ENCODE data around the gene RAD23A. TPM values are rescaled to one million over a fixed set of nuclear protein-coding genes. Genes with fewer than 3 reads are reported as not detected.

The RAD23A gene
- total and polyA plus RNA-seq, 3 experiments from 2014 or later: 115 to 230 (median 227) TPM

GRCh38 chr19:12939975-12940423 lies 5.7 kb upstream of the RAD23A start:
- H3K36me3 ChIP-seq (ENCODE audit: insufficient read depth, low read length): peaks cover 56% of the 10 kb centered on the region
- ChIA-PET POLR2A (interaction anchor here (0.6 to 1.2 kb wide), 3 partner anchors 48 to 453 kb away, joined by 3 to 6 read pairs (median 4); partner anchors contain the start of gene GCDH), CTCF (interaction anchor here (0.6 to 1.3 kb wide), 2 partner anchors 25 to 55 kb away, joined by 4 to 5 read pairs; no protein-coding TSS in a partner anchor)
- H3K27ac ChIP-seq (ENCODE audit: low read depth, low read length): peak overlapping the region; percentile 93
- H3K9me3 ChIP-seq (ENCODE audit: low read length): no peaks in the 10 kb centered on the region
- H3K27me3 ChIP-seq (ENCODE audit: insufficient read depth, low read length, poor library complexity, severe bottlenecking): no peaks in the 10 kb centered on the region
- no peak for DNase-seq
- Mint-ChIP-seq H3K4me1 (peaks cover 39 to 66% (median 42%) of the 10 kb centered on the region in 3 donors), H3K9me3 (no peaks in the 10 kb centered on the region), H3K27ac (peak overlapping the region in 7 of 8 donors; percentile 91 to 98 (median 97)), H3K4me3 (peak overlapping the region; percentile 94 to 99 (median 99)), H3K27me3 (peaks cover 0 to 4% of the 10 kb centered on the region in 2 donors), H3K36me3 (peaks cover 14 to 65% (median 19%) of the 10 kb centered on the region in 3 donors)
- H3K4me3 ChIP-seq (ENCODE audit: low read length): peak overlapping the region; percentile 81
- H3K4me1 ChIP-seq (ENCODE audit: insufficient read depth, low read length): peaks cover 45% of the 10 kb centered on the region

GRCh38 chr19:12940897-12941296 lies 4.8 kb upstream of the RAD23A start:
- POLR2A ChIA-PET: interaction anchor here (0.7 kb wide), 1 partner anchor 51 kb away, joined by 3 read pairs; no protein-coding TSS in a partner anchor
- no peak overlapping the region for H3K4me3 ChIP-seq (ENCODE audit: low read length)
- CTCF ChIA-PET: no interaction called here
- peaks cover 0 to 7% of the 10 kb centered on the region in 2 donors for H3K27me3 Mint-ChIP-seq
- peak overlapping the region in 6 of 7 donors; percentile 23 to 99 (median 74) for H3K4me3 Mint-ChIP-seq
- H3K9me3 ChIP-seq (ENCODE audit: low read length): no peaks in the 10 kb centered on the region
- DNase-seq: no peak
- H3K27ac ChIP-seq (ENCODE audit: low read depth, low read length): peak overlapping the region; percentile 12
- H3K4me1 ChIP-seq (ENCODE audit: insufficient read depth, low read length): peaks cover 50% of the 10 kb centered on the region
- H3K4me1 Mint-ChIP-seq: peaks cover 43 to 74% (median 50%) of the 10 kb centered on the region in 3 donors
- peak overlapping the region in 7 of 8 donors; percentile 26 to 91 (median 56) for H3K27ac Mint-ChIP-seq
- no peaks in the 10 kb centered on the region for H3K27me3 ChIP-seq (ENCODE audit: insufficient read depth, low read length, poor library complexity, severe bottlenecking)
- peaks cover 14 to 71% (median 19%) of the 10 kb centered on the region in 3 donors for H3K36me3 Mint-ChIP-seq
- peaks cover 0 to 2% (median 0%) of the 10 kb centered on the region in 5 donors for H3K9me3 Mint-ChIP-seq
- H3K36me3 ChIP-seq (ENCODE audit: insufficient read depth, low read length): peaks cover 60% of the 10 kb centered on the region

GRCh38 chr19:12943437-12944044 lies 2.1 kb upstream of the RAD23A start:
- H3K4me1 ChIP-seq (ENCODE audit: insufficient read depth, low read length): peaks cover 46% of the 10 kb centered on the region
- H3K4me3 Mint-ChIP-seq: peak overlapping the region in 6 of 7 donors; percentile 13 to 79 (median 36)
- H3K4me3 ChIP-seq (ENCODE audit: low read length): no peak overlapping the region
- H3K9me3 Mint-ChIP-seq: peaks cover 0 to 2% (median 0%) of the 10 kb centered on the region in 5 donors
- H3K4me1 Mint-ChIP-seq: peaks cover 51 to 75% (median 56%) of the 10 kb centered on the region in 3 donors
- H3K9me3 ChIP-seq (ENCODE audit: low read length): no peaks in the 10 kb centered on the region
- H3K36me3 Mint-ChIP-seq: peaks cover 14 to 86% (median 19%) of the 10 kb centered on the region in 3 donors
- peak overlapping the region in 7 of 8 donors; percentile 60 to 97 (median 83) for H3K27ac Mint-ChIP-seq
- POLR2A ChIA-PET: interaction anchor here (0.7 kb wide), 1 partner anchor 1435 kb away, joined by 10 read pairs; no protein-coding TSS in a partner anchor
- no peak for DNase-seq
- H3K36me3 ChIP-seq (ENCODE audit: insufficient read depth, low read length): peaks cover 72% of the 10 kb centered on the region
- H3K27ac ChIP-seq (ENCODE audit: low read depth, low read length): no peak overlapping the region
- peaks cover 0 to 6% of the 10 kb centered on the region in 2 donors for H3K27me3 Mint-ChIP-seq
- CTCF ChIA-PET: interaction anchor here (0.7 to 1.4 kb wide), 3 partner anchors 22 to 96 kb away, joined by 3 to 4 read pairs (median 4); no protein-coding TSS in a partner anchor
- H3K27me3 ChIP-seq (ENCODE audit: insufficient read depth, low read length, poor library complexity, severe bottlenecking): no peaks in the 10 kb centered on the region

- H3K27ac ChIP-seq (ENCODE audit: low read depth, low read length): no peak overlapping the region
- Mint-ChIP-seq H3K4me1 (peaks cover 46 to 70% (median 52%) of the 10 kb centered on the region in 3 donors), H3K36me3 (peaks cover 14 to 86% (median 19%) of the 10 kb centered on the region in 3 donors), H3K9me3 (peaks cover 0 to 2% (median 0%) of the 10 kb centered on the region in 5 donors), H3K27me3 (peaks cover 0 to 6% of the 10 kb centered on the region in 2 donors), H3K27ac (peak overlapping the region in 6 of 8 donors; percentile 63 to 98 (median 96)), H3K4me3 (peak overlapping the region in 2 of 7 donors; percentile 19 to 90)
- no peak for DNase-seq
- H3K9me3 ChIP-seq (ENCODE audit: low read length): no peaks in the 10 kb centered on the region
- H3K4me3 ChIP-seq (ENCODE audit: low read length): no peak overlapping the region
- ChIA-PET POLR2A (interaction anchor here (0.6 to 0.9 kb wide), 2 partner anchors 54 to 1566 kb away, joined by 5 to 6 read pairs; partner anchors contain the start of gene GCDH), CTCF (interaction anchor here (1.0 to 1.4 kb wide), 2 partner anchors 21 to 59 kb away, joined by 4 read pairs; no protein-coding TSS in a partner anchor)
- H3K4me1 ChIP-seq (ENCODE audit: insufficient read depth, low read length): peaks cover 45% of the 10 kb centered on the region
- peaks cover 78% of the 10 kb centered on the region for H3K36me3 ChIP-seq (ENCODE audit: insufficient read depth, low read length)
- no peaks in the 10 kb centered on the region for H3K27me3 ChIP-seq (ENCODE audit: insufficient read depth, low read length, poor library complexity, severe bottlenecking)
Observed at GRCh38 chr19:12944104-12944674, 1.5 kb upstream of the RAD23A start.

GRCh38 chr19:12946092-12946721 lies 545 bp downstream of the RAD23A start:
- Mint-ChIP-seq H3K27me3 (peaks cover 0 to 6% of the 10 kb centered on the region in 2 donors), H3K9me3 (peaks cover 0 to 2% (median 0%) of the 10 kb centered on the region in 5 donors), H3K4me3 (peak overlapping the region; percentile 83 to 96 (median 88)), H3K27ac (peak overlapping the region; percentile 90 to 97 (median 92)), H3K36me3 (peaks cover 5 to 86% (median 9%) of the 10 kb centered on the region in 3 donors), H3K4me1 (peaks cover 31 to 56% (median 34%) of the 10 kb centered on the region in 3 donors)
- POLR2A ChIA-PET: interaction anchor here (0.6 to 3.8 kb wide), 6 partner anchors 9 to 225 kb away, joined by 3 to 12 read pairs (median 4); partner anchors contain the start of genes DNASE2 and GADD45GIP1
- peak in 3 of 5 donors; percentile 28 to 64 (median 42) for DNase-seq
- peak overlapping the region; percentile 73 for H3K4me3 ChIP-seq (ENCODE audit: low read length)
- H3K36me3 ChIP-seq (ENCODE audit: insufficient read depth, low read length): peaks cover 69% of the 10 kb centered on the region
- CTCF ChIA-PET: interaction anchor here (0.9 to 1.3 kb wide), 2 partner anchors 19 to 56 kb away, joined by 4 to 5 read pairs; partner anchors contain the start of gene GCDH
- peaks cover 25% of the 10 kb centered on the region for H3K4me1 ChIP-seq (ENCODE audit: insufficient read depth, low read length)
- no peaks in the 10 kb centered on the region for H3K9me3 ChIP-seq (ENCODE audit: low read length)
- H3K27ac ChIP-seq (ENCODE audit: low read depth, low read length): peak overlapping the region; percentile 74
- H3K27me3 ChIP-seq (ENCODE audit: insufficient read depth, low read length, poor library complexity, severe bottlenecking): no peaks in the 10 kb centered on the region

- Histone ChIP-seq H3K27me3 (ENCODE audit: insufficient read depth, low read length, poor library complexity, severe bottlenecking) (no peaks in the 10 kb centered on the region), H3K36me3 (ENCODE audit: insufficient read depth, low read length) (peaks cover 65% of the 10 kb centered on the region), H3K9me3 (ENCODE audit: low read length) (no peaks in the 10 kb centered on the region), H3K27ac (ENCODE audit: low read depth, low read length) (peak overlapping the region; percentile 74), H3K4me3 (ENCODE audit: low read length) (peak overlapping the region; percentile 73), H3K4me1 (ENCODE audit: insufficient read depth, low read length) (peaks cover 23% of the 10 kb centered on the region)
- Mint-ChIP-seq H3K36me3 (peaks cover 5 to 86% (median 9%) of the 10 kb centered on the region in 3 donors), H3K9me3 (peaks cover 0 to 2% (median 0%) of the 10 kb centered on the region in 5 donors), H3K27me3 (peaks cover 0 to 5% of the 10 kb centered on the region in 2 donors), H3K27ac (peak overlapping the region; percentile 90 to 97 (median 92)), H3K4me1 (peaks cover 31 to 53% (median 34%) of the 10 kb centered on the region in 3 donors), H3K4me3 (peak overlapping the region; percentile 83 to 96 (median 88))
- CTCF ChIA-PET: interaction anchor here (0.9 to 2.6 kb wide), 4 partner anchors 10 to 56 kb away, joined by 4 to 13 read pairs (median 4); partner anchors contain the start of genes GADD45GIP1 and GCDH
- DNase-seq: no peak
- POLR2A ChIA-PET: interaction anchor here (0.6 to 3.8 kb wide), 7 partner anchors 8 to 225 kb away, joined by 3 to 12 read pairs (median 4); partner anchors contain the start of genes DNASE2 and GADD45GIP1
Observed at GRCh38 chr19:12946731-12947496, 1.3 kb downstream of the RAD23A start.

Data from CD8-positive, alpha-beta memory T cell (primary cell).